Testis (tissue), 2 donors: ENCODE data around the gene CHTF18.

Experiments used
- CTCF ChIP-seq, 3 experiments: fragments of 450-650 bp in 2 of 3; fragments of 200-600 bp in 1 of 3; sonication (generic) in 1 of 3; IDR thresholded peaks; one replicate each; pipeline ENCODE4 v1.5.1; 2016 to 2019; ENCODE audit warnings: antibody characterized with exemption in 3 of 3, mild to moderate bottlenecking in 2 of 3, moderate library complexity in 1 of 3
- POLR2A ChIP-seq: fragments of 450-650 bp; IDR thresholded peaks from one replicate; pipeline ENCODE4 v1.6.1; 2017; ENCODE audit warnings: antibody characterized with exemption, mild to moderate bottlenecking, moderate library complexity

GRCh38 chr16:808085-808386 is 19.6 kb downstream of the CHTF18 start:
- TF ChIP-seq CTCF (IDR thresholded peaks at IDR 0.05) (no peak), POLR2A (no peak)
